NCI-H1694 treated with DMSO at 0.1 percent for 48 hours (cell line): ENCODE data around the gene PHF23.

Experiments used
- DNase-seq: peaks from one replicate; lab custom pipeline; 2025; lab: John Stamatoyannopoulos, UW

The PHF23 gene

DNA sequence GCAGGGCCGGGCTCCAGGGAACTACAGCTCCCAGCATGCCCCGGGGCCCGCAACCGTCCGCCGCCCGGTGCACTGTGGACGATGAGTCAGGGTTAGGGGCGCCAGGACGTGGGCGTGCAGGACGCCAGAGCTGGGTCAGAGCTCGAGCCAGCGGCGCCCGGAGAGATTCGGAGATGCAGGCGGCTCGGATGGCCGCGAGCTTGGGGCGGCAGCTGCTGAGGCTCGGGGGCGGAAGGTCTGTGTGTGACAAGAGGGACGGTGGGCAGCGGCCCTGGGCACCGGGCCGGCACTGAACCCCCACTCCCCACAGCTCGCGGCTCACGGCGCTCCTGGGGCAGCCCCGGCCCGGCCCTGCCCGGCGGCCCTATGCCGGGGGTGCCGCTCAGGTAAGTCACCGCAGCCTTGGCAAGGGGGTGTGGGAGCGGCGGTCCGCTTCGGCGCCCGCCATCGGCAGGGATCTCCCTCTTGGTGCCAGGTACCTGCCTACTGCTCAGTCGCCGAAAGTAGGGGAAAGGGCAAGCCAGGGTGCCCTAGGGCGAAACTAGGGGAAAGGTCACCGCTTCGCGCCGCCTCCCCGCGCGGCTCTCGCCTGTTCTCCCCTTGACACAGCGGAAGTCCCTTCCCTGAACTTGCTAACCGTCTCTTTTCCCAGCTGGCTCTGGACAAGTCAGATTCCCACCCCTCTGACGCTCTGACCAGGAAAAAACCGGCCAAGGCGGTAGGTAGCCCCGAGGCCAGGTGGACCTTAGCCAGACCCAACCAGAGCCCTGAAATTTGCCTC is 19.3 kb downstream of the PHF23 start, which contains the start of the genes ACADVL and DLG4:
TSS of gene ACADVL (plus strand) at position 127 of the 781 bp plus-strand sequence. CDS start at position 174, 47 bp downstream.
TSS of gene DLG4 (minus strand) at position 25 of the 781 bp plus-strand sequence.
- DNase-seq, result peak; percentile 59

DNA sequence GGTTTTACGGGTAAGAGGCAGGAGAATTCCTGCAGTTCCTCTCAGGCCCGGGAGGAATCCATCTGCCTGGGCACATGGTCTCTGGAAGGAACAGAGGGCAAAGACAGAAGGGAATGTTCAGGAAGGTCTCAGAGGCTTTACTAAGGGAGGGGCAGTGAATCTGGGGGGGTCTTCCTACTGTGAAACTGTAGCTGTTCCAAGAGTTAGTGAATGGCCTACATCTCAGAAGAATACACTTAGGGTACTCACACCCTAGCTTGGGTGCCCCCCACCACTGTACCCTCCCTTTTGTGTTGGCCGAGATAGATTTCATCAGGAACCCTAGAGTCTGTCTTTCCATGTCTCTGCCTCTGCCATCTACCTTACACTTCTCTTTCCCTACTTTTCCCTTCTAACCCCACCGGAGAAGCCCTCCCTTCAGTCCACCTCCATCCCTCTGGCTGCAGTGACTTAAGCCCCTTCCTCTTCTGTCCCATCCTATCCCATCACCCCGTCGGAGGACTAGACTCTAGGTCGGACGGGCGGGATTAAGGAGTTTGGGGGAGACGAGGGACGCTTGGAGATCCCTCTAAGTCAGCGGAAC is 19.9 kb downstream of the PHF23 start:
- DNase-seq, result no peak

DNA sequence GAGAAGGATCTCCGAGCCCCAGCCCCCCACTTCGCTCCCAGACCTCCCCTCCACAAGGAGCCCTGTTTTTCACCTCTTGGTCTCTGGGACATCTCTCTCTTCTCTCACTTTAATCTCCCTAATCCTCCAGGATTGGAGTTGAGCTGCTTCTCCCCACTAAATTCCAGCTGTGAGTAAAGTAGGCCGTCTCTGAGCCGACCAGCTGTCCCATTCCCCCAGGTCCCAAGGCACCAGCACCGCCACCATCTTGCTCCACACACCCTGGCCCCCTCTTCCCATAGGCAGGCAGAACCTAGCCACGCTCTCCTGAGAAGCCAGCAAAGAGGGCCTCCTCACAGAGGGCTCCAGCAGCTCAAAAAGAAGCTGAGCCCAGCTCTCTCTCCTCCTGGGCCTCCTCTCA is 20.5 kb downstream of the PHF23 start:
- DNase-seq, result no peak

DNA sequence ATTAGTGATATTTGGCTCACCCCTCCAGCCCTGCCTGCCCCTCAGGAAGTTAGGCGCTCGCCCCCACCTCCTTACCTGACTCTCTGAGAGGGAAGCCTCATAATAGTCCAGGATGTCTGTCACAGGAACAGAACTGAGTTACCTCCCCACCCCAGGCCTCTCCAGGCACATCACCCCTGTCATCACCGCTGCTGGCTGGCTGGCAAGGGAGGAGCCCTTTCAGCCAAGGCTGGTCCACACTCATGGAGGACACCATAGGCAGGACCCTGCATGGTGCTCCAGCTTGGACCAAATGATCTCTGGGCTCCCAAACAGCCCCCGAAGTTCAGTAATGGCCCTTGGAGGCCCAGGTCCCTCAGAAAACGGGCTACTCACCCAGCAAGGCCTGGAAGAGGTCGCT is 21.1 kb downstream of the PHF23 start:
- DNase-seq, result no peak

DNA sequence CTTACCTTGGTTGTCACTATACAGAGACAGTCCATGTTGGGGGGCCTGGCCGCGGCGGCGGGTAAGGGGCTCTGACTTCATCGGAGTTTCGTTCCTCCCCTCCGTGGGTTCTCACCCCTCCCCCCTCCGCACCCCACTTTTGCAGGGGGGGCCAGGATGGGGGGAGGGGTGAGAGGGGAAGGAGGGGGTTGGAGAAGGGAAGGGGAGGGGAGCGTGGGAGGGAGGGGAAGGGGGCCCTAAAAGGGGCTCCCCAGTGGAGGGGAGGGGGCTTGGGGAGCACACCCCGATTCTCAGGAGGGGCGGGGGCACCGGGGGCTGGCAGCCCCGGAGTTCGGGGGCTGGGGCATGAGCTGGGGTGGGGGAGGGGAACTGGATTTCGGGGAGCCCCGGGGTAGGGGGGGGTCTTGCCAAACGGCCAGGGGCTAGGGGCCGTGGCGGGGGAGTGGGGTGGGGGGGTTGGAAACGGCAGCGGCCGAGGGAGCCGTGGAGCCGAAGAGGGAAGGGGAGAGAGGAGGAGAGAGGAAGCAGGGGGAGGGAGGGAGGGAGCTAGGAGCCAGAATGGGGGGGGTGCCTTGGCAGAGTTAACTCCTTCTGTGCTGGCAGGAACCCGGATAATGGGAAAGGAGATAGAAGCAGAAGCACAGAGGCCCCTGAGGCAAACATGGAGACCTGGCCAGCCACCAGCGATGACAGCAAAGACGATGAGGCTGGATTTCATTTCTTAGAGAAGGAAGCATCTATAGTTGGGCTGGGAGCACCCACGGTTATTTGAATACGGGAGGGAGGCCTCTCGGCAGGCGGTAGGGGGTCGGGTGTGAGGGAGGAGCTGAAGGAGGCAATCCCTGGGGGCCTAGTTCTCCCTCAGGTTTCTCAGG is 21.9 kb downstream of the PHF23 start:
- peak; percentile 19 for DNase-seq

DNA sequence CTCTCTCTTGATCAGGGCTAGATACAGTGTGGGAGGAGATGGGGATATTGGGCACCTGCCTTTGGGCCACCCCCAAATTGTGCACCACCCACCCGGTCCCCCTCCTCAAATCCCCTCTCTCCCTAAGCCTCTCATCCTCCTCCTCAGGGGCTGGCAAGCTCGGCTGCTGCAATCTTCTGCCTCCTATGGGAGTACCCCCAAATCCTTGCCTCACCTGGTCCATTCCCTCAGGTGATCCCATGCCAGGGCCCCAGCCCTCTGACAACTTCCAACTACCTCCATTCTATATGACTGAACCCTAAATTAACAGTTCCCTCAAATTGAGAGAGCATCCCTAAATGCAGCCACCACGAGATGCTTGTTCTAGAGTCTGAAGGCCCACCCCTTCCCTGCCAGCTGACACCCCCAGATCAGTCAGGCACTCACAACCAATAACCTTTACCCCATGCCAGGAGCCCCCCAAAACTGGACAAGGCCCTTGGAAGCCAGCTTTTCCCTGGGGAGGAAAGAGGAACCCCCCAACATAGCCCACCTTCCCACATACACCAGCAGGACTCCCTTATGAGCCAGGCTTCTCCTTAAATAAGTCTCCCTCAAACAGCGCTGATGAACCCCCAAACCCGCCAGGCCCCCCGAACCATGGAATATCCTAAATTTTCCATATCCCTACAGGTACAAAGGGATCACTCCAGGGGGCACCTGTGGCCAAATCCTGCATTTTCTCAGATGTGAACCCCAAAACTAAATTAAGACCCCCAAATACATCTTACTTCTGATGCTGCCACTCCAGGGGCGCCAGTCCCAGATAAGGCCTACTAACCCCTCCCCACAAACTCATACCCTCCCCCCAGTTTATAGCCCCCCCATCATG is 22.8 kb downstream of the PHF23 start:
- no peak for DNase-seq

DNA sequence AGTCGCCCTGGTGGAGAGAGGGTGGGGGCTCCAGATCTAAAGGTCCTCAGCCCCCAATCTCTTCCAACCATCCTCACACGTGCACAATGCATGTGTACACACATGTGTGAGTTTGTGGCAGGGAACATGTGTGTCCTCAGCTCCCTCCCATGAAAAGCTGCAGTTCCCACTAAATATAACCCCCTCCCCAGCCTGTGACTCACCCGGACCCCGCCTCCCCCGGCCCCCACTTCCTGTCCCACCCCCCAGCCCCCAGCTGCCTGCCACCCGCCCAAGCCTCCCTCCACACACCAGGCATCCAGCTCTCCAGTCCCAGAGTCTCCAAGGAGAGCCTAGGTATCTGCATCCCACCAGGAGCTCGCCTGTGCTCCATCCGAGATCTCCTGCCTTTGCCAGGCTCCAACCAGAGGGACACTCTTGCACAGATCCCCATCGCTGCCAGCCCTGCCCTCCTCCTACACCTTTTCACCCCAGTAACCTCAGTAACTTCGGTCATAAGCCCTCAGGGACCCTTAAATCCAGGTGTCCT is 23.5 kb downstream of the PHF23 start:
- no peak for DNase-seq

DNA sequence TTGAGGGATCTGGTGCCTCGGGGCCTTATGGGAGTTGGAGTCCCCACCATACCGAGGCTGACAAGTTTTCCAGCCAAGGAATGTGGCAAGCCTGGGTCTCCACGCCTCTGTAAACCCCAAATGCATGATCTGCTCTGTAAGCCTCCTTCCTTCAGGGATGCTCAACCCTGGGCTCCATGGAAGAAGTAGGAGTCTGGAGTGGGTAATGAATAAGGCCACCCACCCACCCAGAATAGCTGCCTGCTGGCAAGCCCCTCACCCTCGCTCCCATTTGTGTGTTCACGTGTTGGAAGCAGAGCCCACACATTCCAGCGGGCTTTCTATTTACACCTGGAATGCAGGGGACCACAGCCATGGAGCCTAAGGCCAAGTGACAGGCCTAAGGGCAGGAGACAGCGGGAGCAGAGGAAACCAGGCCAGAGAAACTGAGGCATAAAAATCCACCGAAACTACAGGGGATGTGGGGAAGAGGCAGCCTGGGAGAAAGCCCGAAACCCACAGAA is 24.1 kb downstream of the PHF23 start:
- DNase-seq, result no peak

DNA sequence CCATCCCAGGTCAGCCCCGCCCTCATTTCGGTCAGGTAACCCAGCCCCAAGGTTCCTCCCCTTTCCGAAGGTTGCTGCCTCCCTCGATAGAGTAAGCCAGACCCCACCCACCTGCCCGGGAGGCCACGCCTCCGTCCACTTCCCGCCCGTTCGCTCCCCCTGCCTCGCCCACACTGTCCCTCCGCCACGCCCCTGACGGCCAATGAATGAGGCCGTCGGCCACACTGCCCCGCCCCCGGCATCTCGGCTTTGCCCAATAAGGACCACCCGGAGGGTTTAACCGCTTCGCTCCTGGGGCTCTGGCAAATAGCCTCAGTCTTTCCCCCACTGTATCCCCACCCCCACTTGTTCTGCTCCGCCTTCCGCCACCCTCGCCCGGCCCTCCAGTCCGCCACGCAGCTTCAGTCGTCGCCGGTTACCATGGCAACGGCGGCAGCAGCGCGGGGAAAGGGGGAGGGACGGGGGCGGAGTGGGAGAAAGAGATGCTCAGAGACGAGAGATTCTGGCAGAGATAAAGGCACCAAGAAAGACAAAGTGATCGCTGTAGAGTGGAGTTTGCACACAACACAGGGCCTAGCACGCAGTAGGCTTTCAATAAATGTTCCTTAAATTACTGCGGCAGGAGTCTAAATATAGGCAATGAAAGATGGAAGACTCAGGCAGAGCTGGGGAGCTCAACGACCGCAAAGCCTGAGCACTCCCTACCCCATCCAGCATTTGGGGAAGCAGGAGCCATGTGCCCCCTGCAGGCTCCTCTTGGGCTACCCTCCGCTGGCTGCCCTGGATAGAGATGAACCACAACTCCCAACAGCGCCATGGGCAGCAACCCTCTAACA is 24.7 kb downstream of the PHF23 start:
- peak; percentile 98 for DNase-seq

DNA sequence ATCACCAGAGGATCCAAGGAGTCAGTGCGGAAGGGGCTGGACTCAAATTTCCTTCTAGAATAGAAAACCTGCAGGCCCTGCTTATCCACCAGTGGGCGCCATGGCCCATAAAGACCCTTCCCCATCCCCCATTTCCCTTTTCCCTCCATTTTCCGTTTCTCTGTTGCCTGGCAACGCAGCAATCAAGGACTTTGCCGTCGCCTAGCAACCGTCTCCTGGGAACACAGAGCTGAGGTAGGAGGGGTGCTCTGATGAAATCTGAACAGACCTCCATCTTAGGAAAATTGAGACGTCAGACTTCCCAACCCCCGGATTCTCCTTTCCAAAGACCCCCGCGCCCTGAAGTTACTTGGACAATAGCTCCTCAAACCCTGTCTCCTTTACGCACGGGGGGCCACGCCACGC is 25.4 kb downstream of the PHF23 start:
- peak; percentile 96 for DNase-seq

DNA sequence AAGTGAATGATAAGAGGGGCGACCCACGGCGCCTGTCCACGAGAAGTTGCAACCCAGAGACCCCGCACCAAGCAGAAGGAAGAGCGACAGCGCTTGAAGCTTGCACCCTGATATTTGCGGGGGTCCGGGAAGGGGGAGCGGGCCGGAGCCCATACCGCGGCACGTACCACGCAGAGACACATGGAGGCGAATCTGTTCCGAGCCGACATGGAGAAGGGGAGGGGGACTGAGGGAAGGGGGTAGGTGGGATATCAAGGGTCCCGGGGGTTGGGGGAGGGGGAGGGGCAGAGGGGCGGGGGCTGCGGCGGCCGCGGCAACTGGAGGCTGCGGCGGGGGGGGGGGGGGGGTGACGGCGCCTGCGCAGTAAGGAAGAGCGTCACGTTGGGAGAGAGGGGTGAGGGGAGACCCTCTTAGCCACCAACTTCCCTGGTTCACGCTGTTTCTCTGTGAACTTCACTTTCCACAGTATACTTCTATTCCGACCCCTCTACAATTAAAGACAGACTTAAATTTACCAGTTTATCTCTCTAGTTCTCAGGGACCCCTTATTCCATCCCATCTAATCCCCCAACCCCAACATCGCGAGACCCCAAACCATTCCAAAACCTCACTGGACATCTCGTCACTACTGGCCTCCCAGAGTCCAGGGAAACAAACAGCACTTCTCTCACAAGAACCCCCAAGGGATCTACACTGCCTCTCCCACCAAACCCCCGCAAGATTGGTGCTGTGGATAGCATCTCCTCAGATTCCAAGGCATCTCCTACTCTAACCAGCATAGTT is 27.6 kb downstream of the PHF23 start:
- no peak for DNase-seq

DNA sequence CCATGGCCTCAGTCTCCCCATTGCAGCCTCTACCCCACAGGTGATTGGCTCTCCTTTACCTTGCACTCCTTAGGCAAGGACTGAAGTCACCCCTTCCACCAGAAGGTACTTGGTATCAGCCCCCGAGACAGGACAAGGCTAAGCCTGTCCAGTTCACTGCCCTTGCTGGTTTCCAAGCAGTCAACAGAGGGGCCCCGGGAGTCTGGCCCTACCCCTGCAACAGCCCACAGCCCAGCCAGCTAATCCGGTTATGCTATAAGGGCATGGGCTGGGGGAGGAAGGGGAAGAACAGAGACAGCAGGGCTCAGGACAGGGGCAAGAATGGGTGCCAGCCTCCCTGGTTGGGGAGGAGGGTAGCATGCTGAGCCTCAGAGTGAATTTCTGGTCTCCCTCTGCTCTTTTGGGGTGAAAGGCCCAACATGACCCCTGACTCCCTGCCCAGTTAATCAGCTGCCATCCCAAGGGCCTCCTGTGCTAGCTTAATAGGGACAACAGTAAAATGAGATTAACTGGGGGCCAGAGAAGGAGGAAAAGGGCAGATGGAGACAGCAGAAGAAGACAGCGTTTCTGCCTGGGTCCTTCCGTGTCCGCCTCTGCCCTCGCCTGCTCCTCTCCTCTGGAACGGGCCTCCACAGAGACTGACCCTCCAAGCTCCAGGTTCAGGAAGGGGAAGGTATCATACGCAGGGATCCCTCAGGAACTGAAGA is 30.4 kb downstream of the PHF23 start:
- no peak for DNase-seq

DNA sequence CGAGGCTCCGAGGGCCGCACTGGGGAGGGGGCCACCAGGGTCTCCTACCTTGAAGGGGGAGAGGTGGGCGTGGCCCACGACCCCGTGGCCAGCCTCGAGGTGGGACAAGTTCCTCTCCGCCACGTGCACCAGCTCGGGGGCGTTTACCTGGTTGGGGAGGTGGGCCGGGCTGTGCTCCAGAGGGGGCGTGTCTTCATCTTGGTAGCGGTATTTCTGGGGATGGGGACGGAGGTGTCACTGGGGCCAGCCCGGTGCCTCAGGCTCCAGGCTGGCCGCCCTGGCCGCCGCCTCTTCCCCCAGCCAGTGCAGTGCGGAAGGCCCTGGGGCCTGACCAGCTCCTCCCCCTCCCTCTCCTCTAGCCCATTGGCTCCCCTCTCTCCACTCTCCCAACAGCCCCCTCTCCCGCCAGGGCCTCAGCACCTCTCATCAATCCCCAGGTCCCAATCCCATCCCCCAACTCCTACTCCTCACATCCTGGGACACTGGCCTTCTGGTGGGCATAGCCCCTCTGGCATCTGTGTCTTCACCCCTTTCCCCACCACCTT is 31.2 kb downstream of the PHF23 start:
- DNase-seq, result no peak

DNA sequence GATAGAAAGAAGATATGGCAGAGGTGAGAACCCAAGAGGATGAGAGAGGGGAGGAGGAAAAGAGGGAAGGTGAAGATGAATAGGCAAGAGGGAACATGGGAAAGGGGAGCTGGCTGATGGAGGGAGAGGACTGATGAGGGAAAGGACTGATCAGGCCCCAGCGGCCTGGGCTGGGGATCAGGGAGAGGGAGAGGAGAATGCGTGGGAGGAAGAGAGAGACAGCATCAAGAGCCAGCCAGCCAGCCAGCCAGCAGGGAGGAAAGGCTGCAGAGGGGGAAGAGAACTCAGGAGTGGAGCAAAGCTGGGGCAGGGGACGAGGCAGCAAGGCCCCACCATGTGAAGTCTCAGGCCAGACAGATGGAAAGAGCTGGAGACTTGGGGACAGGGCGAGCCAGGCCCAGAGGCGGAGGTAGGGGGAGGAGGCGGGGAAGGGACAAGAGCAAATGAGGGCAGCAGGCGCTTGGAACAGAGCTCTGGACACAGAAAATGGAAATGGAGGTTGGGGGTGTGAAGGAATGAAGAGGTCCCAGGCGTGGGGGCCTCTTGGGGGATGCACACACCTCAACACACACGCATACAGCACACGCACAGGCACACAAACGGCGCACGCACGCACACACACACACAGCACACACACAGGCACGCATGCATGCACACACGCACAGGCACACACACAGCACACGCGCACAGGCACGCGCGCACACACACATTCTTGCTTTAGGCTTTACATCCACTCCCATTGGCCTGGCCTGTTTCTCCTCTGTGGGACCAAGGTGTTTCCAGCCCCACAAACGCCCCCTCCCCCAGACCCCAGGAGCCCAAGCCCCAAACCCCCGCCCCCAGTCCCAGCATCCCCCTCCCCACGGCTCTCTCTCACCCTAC is 31.9 kb downstream of the PHF23 start:
- no peak for DNase-seq

DNA sequence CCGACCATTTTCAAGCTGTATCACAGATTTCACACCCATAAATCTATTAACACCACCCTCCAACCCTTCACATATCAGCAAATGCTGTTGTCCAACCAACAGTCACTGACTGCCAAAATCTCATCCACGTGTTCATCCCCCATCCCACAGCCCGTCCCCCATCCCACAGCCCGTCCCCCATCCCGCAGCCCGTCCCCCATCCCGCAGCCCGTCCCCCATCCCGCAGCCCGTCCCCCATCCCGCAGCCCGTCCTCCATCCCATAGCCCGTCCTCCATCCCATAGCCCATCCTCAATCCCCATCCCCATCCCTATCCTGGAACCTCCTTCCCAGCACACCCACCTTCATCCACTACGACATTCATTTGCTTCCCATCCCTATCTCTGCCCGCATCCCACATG is 33.7 kb downstream of the PHF23 start:
- DNase-seq, result no peak

DNA sequence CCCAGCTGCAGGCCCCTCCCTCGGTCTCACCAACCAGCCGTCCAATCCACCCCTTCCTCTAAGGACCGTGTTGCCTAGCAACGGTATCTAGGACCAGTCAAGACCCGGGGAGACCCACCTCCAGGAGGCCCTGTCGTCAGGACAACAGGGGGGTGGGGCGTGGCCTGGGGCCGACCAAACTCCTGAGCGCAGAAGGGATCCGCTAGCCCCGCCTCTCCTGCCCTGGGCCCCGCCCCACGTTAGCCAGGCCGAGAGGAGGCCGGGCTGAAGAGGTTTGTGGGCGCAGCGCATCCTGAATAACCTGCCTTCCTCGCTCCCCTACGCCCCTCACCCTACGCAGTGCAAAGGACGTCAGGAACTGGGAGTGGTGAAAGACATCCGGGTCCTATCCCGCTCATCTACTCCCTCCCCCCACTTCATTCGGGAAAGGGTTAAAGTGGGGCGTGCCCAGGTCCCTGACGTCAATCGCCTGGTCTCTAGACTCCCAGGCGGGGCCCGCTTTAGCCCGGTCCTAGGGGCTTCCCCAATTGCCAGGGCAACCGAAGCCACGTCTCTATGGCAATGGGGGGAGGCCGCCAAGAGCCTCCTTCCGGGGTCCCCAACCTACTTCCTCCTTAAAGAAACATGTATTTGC is 34.3 kb downstream of the PHF23 start:
- DNase-seq, result peak; percentile 88

DNA sequence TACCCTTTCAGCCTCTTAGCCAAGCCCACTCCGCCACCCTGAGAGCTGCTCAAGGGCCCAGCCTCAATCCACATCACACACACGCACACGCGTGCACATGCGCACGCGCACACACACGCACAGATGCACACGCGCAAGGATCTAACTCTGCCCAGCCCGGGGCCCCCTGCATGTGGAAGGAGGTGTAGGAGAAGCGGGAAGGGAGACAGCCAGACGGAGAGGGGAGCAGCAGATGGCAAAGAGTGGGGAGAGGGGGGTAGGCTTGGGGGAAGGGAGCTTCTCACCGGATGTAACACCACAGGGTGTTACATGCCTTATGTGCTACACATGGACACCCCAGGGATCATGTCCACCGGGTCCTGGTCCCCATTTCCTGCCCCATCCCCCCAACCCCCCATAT is 34.9 kb downstream of the PHF23 start:
- peak; percentile 69 for DNase-seq
